A549 (cell line): Measurements from ENCODE around the gene FAM89B. TPM values are rescaled to one million over a fixed set of nuclear protein-coding genes. Genes with fewer than 3 reads are reported as not detected.

ENCODE experiments used
- ATAC-seq, 2 experiments: fragments of 200-7000 bp in 1 of 2; fragments of >200 bp in 1 of 2; cut with Nextera tagmentation in 1 of 2; cut with Tn5 transposase in 1 of 2; 3 replicates each; pipeline versions ENCODE4 v1.8.0 to v1.9.1; 2018 to 2020; ENCODE audit warnings: mild to moderate bottlenecking in 1 of 2, moderate library complexity in 1 of 2
- CTCF ChIA-PET: fragments of 300-600 bp; sonication (Branson Sonifier 250); formaldehyde crosslinking; extraction: SDS; loops from one replicate; lab custom pipeline; 2021; ENCODE audit warnings: antibody characterized with exemption, inconsistent platforms; lab: Yijun Ruan, JAX
- POLR2A ChIA-PET: fragments of 350-600 bp; formaldehyde crosslinking; extraction: SDS; loops from one replicate; lab custom pipeline; 2021; ENCODE audit warnings: antibody characterized with exemption, inconsistent platforms; lab: Yijun Ruan, JAX
- DNase-seq, 2 experiments: peaks; one replicate each; pipeline versions ENCODE4 v3.0.0 to v3.0.0-alpha.2; 2011 to 2016; ENCODE audit warnings: low read depth in 1 of 2, low spot score in 1 of 2
- FAIRE-seq: peaks from 2 replicates; lab custom pipeline; 2011; peaks lifted over from hg19 to GRCh38; lab: Jason Lieb, UNC
- H3K27ac ChIP-seq, 2 experiments: fragments of >200 bp; sonication (Bioruptor Twin); formaldehyde crosslinking; 3 replicates each; pipeline ENCODE4 v1.5.1; 2016 to 2017
- H3K4me1 ChIP-seq: fragments of >200 bp; sonication (Bioruptor Twin); formaldehyde crosslinking; 3 replicates; pipeline ENCODE4 v1.6.1; 2016
- H3K4me2 ChIP-seq: fragments of >200 bp; sonication (Bioruptor Twin); formaldehyde crosslinking; 3 replicates; pipeline ENCODE4 v1.6.1; 2016
- H3K4me3 ChIP-seq: fragments of >200 bp; sonication (Bioruptor Twin); formaldehyde crosslinking; 3 replicates; pipeline ENCODE4 v1.5.1; 2016
- H3K9me3 ChIP-seq: fragments of >200 bp; sonication (Bioruptor Twin); formaldehyde crosslinking; 3 replicates; pipeline ENCODE4 v1.6.1; 2016
- BCL3 ChIP-seq: fragments of >200 bp; sonication (Bioruptor Twin); formaldehyde crosslinking; IDR thresholded peaks from 3 replicates; pipeline ENCODE4 v1.6.1; 2016
- CBX8 ChIP-seq: fragments of 200-600 bp; sonication (generic); IDR thresholded peaks from 2 replicates; pipeline ENCODE4 v1.6.1; 2016
- CHD4 ChIP-seq: fragments of 200-600 bp; sonication (generic); IDR thresholded peaks from 2 replicates; pipeline ENCODE4 v1.6.1; 2016; ENCODE audit warnings: antibody characterized with exemption, mild to moderate bottlenecking, borderline replicate concordance
- CTCF ChIP-seq: fragments of >200 bp; sonication (Bioruptor Twin); formaldehyde crosslinking; IDR thresholded peaks from 3 replicates; pipeline ENCODE4 v1.5.1; 2016
- E2F6 ChIP-seq: IDR thresholded peaks from 2 replicates; pipeline ENCODE4 v1.6.1; 2012; ENCODE audit warnings: low read depth, borderline replicate concordance
- EHMT2 ChIP-seq: fragments of 200-600 bp; sonication (generic); IDR thresholded peaks from 2 replicates; pipeline ENCODE4 v1.6.1; 2016; ENCODE audit warnings: antibody characterized with exemption, low read depth, mild to moderate bottlenecking, moderate library complexity
- ELK1 ChIP-seq: fragments of 150-350 bp; IDR thresholded peaks from 2 replicates; pipeline ENCODE4 v1.6.1; 2014; ENCODE audit warnings: low read depth, mild to moderate bottlenecking, low read length
- FOSB ChIP-seq: fragments of 250-450 bp; sonication (Bioruptor Pico); IDR thresholded peaks from 2 replicates; pipeline ENCODE4 v1.5.0; 2020; ENCODE audit warnings: mild to moderate bottlenecking, moderate library complexity
- HOXA7 ChIP-seq: fragments of 250-450 bp; sonication (Bioruptor Pico); IDR thresholded peaks from 2 replicates; pipeline ENCODE4 v1.5.0; 2020; ENCODE audit warnings: mild to moderate bottlenecking, moderate library complexity
- HOXB5 ChIP-seq: fragments of 250-450 bp; sonication (Bioruptor Pico); IDR thresholded peaks from 2 replicates; pipeline ENCODE4 v1.5.0; 2020; ENCODE audit warnings: mild to moderate bottlenecking, moderate library complexity
- JUNB ChIP-seq: fragments of >200 bp; sonication (Bioruptor Twin); formaldehyde crosslinking; IDR thresholded peaks from 2 replicates; pipeline ENCODE4 v1.6.1; 2016
- KDM1A ChIP-seq: fragments of 200-600 bp; sonication (generic); IDR thresholded peaks from 2 replicates; pipeline ENCODE4 v1.6.1; 2016; ENCODE audit warnings: low read depth, mild to moderate bottlenecking
- MAFK ChIP-seq: fragments of 450-650 bp; IDR thresholded peaks from 2 replicates; pipeline ENCODE4 v1.6.1; 2014; ENCODE audit not compliant: partially characterized antibody
- POLR2AphosphoS2 ChIP-seq: conservative IDR thresholded peaks from 2 replicates; pipeline ENCODE4 v1.6.1; 2012; ENCODE audit warnings: low read length, improper control_type of control experiment, inconsistent platforms
- RAD21 ChIP-seq, 2 experiments: fragments of >200 bp in 1 of 2; sonication (Bioruptor Twin) in 1 of 2; formaldehyde crosslinking in 1 of 2; IDR thresholded peaks in 1 of 2; conservative IDR thresholded peaks in 1 of 2; 2 replicates in 1 of 2; 3 replicates in 1 of 2; pipeline ENCODE4 v1.6.1; 2012 to 2018; ENCODE audit warnings: inconsistent platforms in 1 of 2
- RCOR1 ChIP-seq: fragments of 150-350 bp; IDR thresholded peaks from 2 replicates; pipeline ENCODE4 v1.6.1; 2014; ENCODE audit warnings: antibody characterized with exemption, low read length, low read depth
- REST ChIP-seq: fragments of 200-600 bp; sonication (generic); IDR thresholded peaks from 2 replicates; pipeline ENCODE4 v1.6.1; 2016; ENCODE audit warnings: antibody characterized with exemption, mild to moderate bottlenecking, moderate library complexity
- SMC3 ChIP-seq: fragments of >200 bp; sonication (Bioruptor Twin); formaldehyde crosslinking; IDR thresholded peaks from 3 replicates; pipeline ENCODE4 v1.6.1; 2018; ENCODE audit warnings: inconsistent platforms
- SREBF2 ChIP-seq: fragments of 450-650 bp; IDR thresholded peaks from 2 replicates; pipeline ENCODE4 v1.6.1; 2014; ENCODE audit warnings: mild to moderate bottlenecking, moderate library complexity
- TFCP2L1 ChIP-seq: fragments of 250-450 bp; sonication (Bioruptor Pico); IDR thresholded peaks from 2 replicates; pipeline ENCODE4 v1.5.0; 2021; ENCODE audit warnings: mild to moderate bottlenecking
- ZFP36 ChIP-seq: fragments of 450-650 bp; IDR thresholded peaks from 2 replicates; pipeline ENCODE4 v1.6.1; 2014; ENCODE audit warnings: borderline replicate concordance; ENCODE audit not compliant: partially characterized antibody
- ZNF302 ChIP-seq: fragments of 250-450 bp; sonication (Bioruptor Pico); IDR thresholded peaks from 2 replicates; pipeline ENCODE4 v1.9.0; 2021; ENCODE audit warnings: inconsistent platforms, mild to moderate bottlenecking, moderate library complexity
- WGBS: methylation state at CpG from one replicate; pipeline ENCODE4 v1.1.6; 2017; ENCODE audit errors: missing lambda C conversion rate; 5-methylcytosine and 5-hydroxymethylcytosine counted together
- polyA plus RNA-seq, 4 experiments: library from polyadenylated mRNA; depleted of rRNA in 3 of 4; stranded (reverse); fragments of >200 nt; fragmentation: RNase III in 1 of 4; extraction: RNeasy Plus Mini Kit Qiagen cat#74134 plus additional on column Dnase treatment in 1 of 4; gene quantifications; 2 replicates in 3 of 4; 3 replicates in 1 of 4; pipeline ENCODE4 v1.2.3, GENCODE V29; 2011 to 2017

Gene FAM89B
- polyA plus RNA-seq, 2 of the 4 experiments (the other 2 are of a cell fraction) = 13.5 to 23.9 TPM

GRCh38 chr11:65526744-65527143 is 45.6 kb upstream of the FAM89B start:
- Histone ChIP-seq H3K4me2 (no peak overlapping the region), H3K4me1 (peaks cover 18% of the 10 kb centered on the region), H3K27ac (no peak overlapping the region), H3K4me3 (no peak overlapping the region), H3K9me3 (no peaks in the 10 kb centered on the region)
- CTCF ChIA-PET = interaction anchor here (0.8 to 5.0 kb wide), 7 partner anchors 11 to 67 kb away, joined by 3 to 33 read pairs (median 9); partner anchors contain the start of gene ZNRD2
- DNase-seq (no peak), ATAC-seq (no peak), FAIRE-seq (no peak)
- no peak for TF ChIP-seq JUNB
- no peak for TF ChIP-seq ZNF302 (CRISPR knock-in tag)
- TF ChIP-seq FOSB (CRISPR knock-in tag) = no peak
- TF ChIP-seq RCOR1 = no peak
- TF ChIP-seq BCL3 = no peak
- TF ChIP-seq POLR2AphosphoS2 = no peak
- TF ChIP-seq SREBF2 = no peak
- no peak for TF ChIP-seq CHD4
- TF ChIP-seq MAFK = no peak
- no peak for TF ChIP-seq EHMT2
- WGBS = 96% methylated on average over 8 of the region's 8 CpGs
- POLR2A ChIA-PET = no interaction called here

- Histone ChIP-seq H3K4me3 (no peak overlapping the region), H3K4me2 (no peak overlapping the region), H3K27ac (no peak overlapping the region), H3K4me1 (peaks cover 14% of the 10 kb centered on the region)
- DNase-seq (no peak), ATAC-seq (no peak)
- ChIA-PET CTCF (interaction anchor here (0.8 to 4.7 kb wide), 7 partner anchors 11 to 199 kb away, joined by 3 to 66 read pairs (median 5); no protein-coding TSS in a partner anchor), POLR2A (no interaction called here)
- 93% methylated on average over 12 of the region's 12 CpGs for WGBS
- no peak for TF ChIP-seq HOXB5 (CRISPR knock-in tag)
- TF ChIP-seq HOXA7 (CRISPR knock-in tag) = no peak
- TF ChIP-seq RCOR1 = no peak
- TF ChIP-seq KDM1A = no peak
- TF ChIP-seq ZFP36 = no peak
- TF ChIP-seq E2F6 = no peak
- no peak for TF ChIP-seq JUNB
- TF ChIP-seq REST = no peak
- no peak for TF ChIP-seq ELK1
- no peak for TF ChIP-seq CTCF
- no peak for TF ChIP-seq RAD21 (conservative IDR thresholded peaks at IDR 0.05 in 1 of 2, IDR thresholded peaks at IDR 0.05 in 1 of 2)
- TF ChIP-seq CHD4 = no peak
- no peak for TF ChIP-seq SMC3
- no peak for TF ChIP-seq TFCP2L1 (CRISPR knock-in tag)
- TF ChIP-seq CBX8 = no peak
- TF ChIP-seq, all 56 proteins: peak for 0
- no peak for FAIRE-seq
- H3K9me3 ChIP-seq = no peaks in the 10 kb centered on the region
Observed at GRCh38 chr11:65528819-65529350, 43.5 kb upstream of the FAM89B start.
